A549 (cell line): ENCODE results near the gene PRCP.
"Not testable (repeated sequence)": the region's sequence is repeated elsewhere in the genome, so short reads cannot be mapped to it uniquely, and the experiment has no call there.

ENCODE experiments used
- EP300 ChIP-seq, 2 experiments: fragments of >200 bp; sonication (Bioruptor Twin); formaldehyde crosslinking; IDR thresholded peaks; 2 replicates in 1 of 2; 3 replicates in 1 of 2; pipeline ENCODE4 v1.6.1; 2016 to 2017
- JUN ChIP-seq, 2 experiments: fragments of >200 bp; sonication (Bioruptor Twin); formaldehyde crosslinking; IDR thresholded peaks; 2 replicates in 1 of 2; 3 replicates in 1 of 2; pipeline ENCODE4 v1.6.1; 2016 to 2017
- MAZ ChIP-seq: fragments of 150-350 bp; IDR thresholded peaks from 2 replicates; pipeline ENCODE4 v1.6.1; 2014; ENCODE audit warnings: antibody characterized with exemption, low read depth, low read length, borderline replicate concordance
- PHF8 ChIP-seq: fragments of 200-600 bp; sonication (generic); IDR thresholded peaks from 2 replicates; pipeline ENCODE4 v1.6.1; 2016; ENCODE audit warnings: low read depth, mild to moderate bottlenecking, antibody characterized with exemption, moderate library complexity, borderline replicate concordance
- POLR2A ChIP-seq: IDR thresholded peaks from 2 replicates; pipeline ENCODE4 v1.6.1; 2012; ENCODE audit warnings: mild to moderate bottlenecking, low read length
- RAD21 ChIP-seq, 2 experiments: fragments of >200 bp in 1 of 2; sonication (Bioruptor Twin) in 1 of 2; formaldehyde crosslinking in 1 of 2; IDR thresholded peaks in 1 of 2; conservative IDR thresholded peaks in 1 of 2; 2 replicates in 1 of 2; 3 replicates in 1 of 2; pipeline ENCODE4 v1.6.1; 2012 to 2018; ENCODE audit warnings: inconsistent platforms in 1 of 2
- RFX5 ChIP-seq: fragments of 450-650 bp; IDR thresholded peaks from 2 replicates; pipeline ENCODE4 v1.7.1; 2014; ENCODE audit warnings: antibody characterized with exemption, mild to moderate bottlenecking, moderate library complexity
- SMC3 ChIP-seq: fragments of >200 bp; sonication (Bioruptor Twin); formaldehyde crosslinking; IDR thresholded peaks from 3 replicates; pipeline ENCODE4 v1.6.1; 2018; ENCODE audit warnings: inconsistent platforms
- TP53 ChIP-seq: fragments of 250-450 bp; sonication (Bioruptor Pico); IDR thresholded peaks from 2 replicates; pipeline ENCODE4 v1.5.0; 2021; ENCODE audit warnings: mild to moderate bottlenecking, moderate library complexity
- TF ChIP-seq, protein P1 (sequence below): fragments of >200 bp; sonication (Bioruptor Twin); formaldehyde crosslinking; IDR thresholded peaks from 3 replicates; pipeline ENCODE4 v1.5.1; 2016
- TF ChIP-seq, protein P2 (sequence below): fragments of 200-600 bp; sonication (generic); IDR thresholded peaks from 2 replicates; pipeline ENCODE4 v1.6.1; 2016; ENCODE audit warnings: antibody characterized with exemption, mild to moderate bottlenecking, moderate library complexity
- TF ChIP-seq, protein P3 (sequence below): IDR thresholded peaks from 2 replicates; pipeline ENCODE4 v1.6.1; 2012

DNA sequence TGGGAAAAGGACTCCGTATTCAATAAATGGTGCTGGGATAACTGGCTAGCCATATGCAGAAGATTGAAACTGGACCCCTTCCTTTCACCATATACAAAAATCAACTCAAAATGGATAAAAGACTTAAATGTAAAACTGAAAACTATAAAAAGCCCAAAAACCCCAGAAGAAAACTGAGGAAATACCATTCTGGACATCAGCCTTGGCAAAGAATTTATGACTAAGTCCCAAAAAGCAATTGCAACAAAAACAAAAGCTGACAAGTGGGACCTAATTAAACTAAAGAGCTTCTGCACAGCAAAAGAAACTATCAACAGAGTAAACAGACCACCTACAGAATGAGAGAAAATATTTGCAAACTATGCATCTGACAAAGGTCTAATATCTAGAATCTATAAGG, 45.3 kb downstream of the PRCP start:
- TF ChIP-seq, protein P1, sequence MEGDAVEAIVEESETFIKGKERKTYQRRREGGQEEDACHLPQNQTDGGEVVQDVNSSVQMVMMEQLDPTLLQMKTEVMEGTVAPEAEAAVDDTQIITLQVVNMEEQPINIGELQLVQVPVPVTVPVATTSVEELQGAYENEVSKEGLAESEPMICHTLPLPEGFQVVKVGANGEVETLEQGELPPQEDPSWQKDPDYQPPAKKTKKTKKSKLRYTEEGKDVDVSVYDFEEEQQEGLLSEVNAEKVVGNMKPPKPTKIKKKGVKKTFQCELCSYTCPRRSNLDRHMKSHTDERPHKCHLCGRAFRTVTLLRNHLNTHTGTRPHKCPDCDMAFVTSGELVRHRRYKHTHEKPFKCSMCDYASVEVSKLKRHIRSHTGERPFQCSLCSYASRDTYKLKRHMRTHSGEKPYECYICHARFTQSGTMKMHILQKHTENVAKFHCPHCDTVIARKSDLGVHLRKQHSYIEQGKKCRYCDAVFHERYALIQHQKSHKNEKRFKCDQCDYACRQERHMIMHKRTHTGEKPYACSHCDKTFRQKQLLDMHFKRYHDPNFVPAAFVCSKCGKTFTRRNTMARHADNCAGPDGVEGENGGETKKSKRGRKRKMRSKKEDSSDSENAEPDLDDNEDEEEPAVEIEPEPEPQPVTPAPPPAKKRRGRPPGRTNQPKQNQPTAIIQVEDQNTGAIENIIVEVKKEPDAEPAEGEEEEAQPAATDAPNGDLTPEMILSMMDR: not testable (repeated sequence)
- not testable (repeated sequence) for TF ChIP-seq POLR2A; SMC3; RFX5; PHF8; EP300 (IDR thresholded peaks at IDR 0.05); TP53 (CRISPR knock-in tag); RAD21 (conservative IDR thresholded peaks at IDR 0.05 in 1 of 2, IDR thresholded peaks at IDR 0.05 in 1 of 2); JUN (IDR thresholded peaks at IDR 0.05); MAZ
- TF ChIP-seq, protein P2, sequence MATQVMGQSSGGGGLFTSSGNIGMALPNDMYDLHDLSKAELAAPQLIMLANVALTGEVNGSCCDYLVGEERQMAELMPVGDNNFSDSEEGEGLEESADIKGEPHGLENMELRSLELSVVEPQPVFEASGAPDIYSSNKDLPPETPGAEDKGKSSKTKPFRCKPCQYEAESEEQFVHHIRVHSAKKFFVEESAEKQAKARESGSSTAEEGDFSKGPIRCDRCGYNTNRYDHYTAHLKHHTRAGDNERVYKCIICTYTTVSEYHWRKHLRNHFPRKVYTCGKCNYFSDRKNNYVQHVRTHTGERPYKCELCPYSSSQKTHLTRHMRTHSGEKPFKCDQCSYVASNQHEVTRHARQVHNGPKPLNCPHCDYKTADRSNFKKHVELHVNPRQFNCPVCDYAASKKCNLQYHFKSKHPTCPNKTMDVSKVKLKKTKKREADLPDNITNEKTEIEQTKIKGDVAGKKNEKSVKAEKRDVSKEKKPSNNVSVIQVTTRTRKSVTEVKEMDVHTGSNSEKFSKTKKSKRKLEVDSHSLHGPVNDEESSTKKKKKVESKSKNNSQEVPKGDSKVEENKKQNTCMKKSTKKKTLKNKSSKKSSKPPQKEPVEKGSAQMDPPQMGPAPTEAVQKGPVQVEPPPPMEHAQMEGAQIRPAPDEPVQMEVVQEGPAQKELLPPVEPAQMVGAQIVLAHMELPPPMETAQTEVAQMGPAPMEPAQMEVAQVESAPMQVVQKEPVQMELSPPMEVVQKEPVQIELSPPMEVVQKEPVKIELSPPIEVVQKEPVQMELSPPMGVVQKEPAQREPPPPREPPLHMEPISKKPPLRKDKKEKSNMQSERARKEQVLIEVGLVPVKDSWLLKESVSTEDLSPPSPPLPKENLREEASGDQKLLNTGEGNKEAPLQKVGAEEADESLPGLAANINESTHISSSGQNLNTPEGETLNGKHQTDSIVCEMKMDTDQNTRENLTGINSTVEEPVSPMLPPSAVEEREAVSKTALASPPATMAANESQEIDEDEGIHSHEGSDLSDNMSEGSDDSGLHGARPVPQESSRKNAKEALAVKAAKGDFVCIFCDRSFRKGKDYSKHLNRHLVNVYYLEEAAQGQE: not testable (repeated sequence)
- TF ChIP-seq, protein P3, sequence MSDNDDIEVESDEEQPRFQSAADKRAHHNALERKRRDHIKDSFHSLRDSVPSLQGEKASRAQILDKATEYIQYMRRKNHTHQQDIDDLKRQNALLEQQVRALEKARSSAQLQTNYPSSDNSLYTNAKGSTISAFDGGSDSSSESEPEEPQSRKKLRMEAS: not testable (repeated sequence)
